GM18508 (cell line): ENCODE data around the gene CNP.

Source experiments
- ATAC-seq: cut with Tn5 transposase; IDR thresholded peaks from one replicate; pipeline ENCODE4 v1.9.1; 2021; ENCODE audit warnings: moderate number of reproducible peaks; ENCODE audit not compliant: insufficient read depth, unreplicated experiment

The CNP gene

DNA sequence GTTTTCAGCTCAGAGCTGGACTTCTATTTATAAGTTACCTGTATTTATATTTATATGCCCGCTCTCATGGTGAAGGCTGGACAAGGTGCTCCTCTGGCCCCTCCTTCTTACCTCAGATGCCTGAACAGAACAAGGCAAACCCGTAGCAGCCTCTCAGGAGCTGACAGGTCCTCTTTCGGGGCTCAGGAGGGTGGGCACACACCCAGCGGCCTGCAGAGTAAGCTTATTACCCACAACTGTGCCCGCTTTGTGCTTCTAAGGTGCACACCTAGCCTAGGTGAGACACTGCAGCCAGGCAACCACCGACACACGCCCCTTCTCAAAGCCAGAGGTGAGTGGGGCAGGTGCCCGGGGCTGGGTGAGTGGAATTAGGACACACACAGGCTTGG, 58.6 kb downstream of the CNP start:
- no peak for ATAC-seq

DNA sequence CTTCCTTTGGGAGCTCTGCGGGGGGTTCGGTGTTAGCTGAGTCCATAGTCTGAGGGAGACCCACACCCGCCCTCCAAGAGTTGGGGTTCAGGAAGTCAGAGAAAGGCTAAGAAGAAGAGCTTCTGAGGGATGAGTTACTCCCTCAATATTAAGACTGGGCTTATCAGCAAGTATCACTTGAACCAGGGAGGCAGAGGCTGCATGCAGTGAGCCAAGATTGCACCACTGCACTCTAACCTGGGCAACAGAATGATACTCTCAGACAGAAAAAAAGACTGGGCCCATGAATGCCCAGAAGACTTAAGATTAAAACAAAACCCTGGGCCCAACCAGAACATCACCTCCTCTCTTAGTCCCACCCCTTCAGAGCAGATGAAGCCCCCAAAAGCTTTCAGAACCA, 59.3 kb downstream of the CNP start:
- no peak for ATAC-seq

DNA sequence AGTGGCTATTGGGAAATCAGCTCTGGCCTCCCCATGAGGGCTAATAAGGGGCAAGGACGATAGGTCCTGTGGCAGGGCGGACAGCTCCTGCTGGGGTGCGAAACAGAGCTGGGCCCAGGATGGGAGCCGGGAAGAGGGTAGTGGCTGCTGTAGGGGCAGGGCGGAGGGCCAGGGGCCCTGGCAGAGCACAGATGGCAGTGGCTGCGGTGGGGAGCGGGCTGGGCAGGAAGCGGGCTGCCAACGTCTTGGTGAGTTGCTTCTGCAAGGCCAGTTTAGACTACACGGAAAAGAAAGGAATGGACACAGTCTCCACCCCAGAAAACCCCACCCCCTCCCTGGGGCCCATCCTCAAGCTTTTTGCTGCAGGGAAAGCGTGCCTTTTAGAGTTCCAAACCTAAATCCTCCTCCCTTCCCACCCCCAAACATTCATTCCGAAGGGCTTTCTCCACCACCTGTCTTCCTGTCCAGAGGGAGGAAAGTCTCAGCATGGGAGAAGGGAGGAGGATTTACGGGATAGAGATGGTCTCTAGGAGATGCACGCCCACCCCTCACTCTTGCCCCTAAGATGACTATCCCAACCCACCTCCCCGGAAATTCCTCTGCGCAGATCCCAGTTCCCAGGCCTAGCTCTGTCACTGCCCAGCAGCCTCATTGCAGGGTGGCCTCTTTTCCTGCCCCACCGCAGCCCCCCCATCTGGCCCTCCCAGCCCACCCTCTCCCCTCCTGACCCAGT, 60.4 kb downstream of the CNP start:
- no peak for ATAC-seq
